Natural killer cell (primary cell): ENCODE data around the gene TLE3. TPM values are rescaled to one million over a fixed set of nuclear protein-coding genes. Genes with fewer than 3 reads are reported as not detected.

Experiments used
- ATAC-seq, 3 donors: fragments of 150-1000 bp in 2 of 3; fragments of 200-7000 bp in 1 of 3; cut with Tn5 transposase; 1 replicate in 1 of 3; 2 replicates in 2 of 3; pipeline ENCODE4 v1.10.0; 2021; ENCODE audit warnings: mild to moderate bottlenecking in 2 of 3, moderate library complexity in 2 of 3
- DNase-seq, 2 donors: peaks; one replicate each; pipeline versions ENCODE4 v3.0.0 to v3.0.0-alpha.2; 2013 to 2021; ENCODE audit warnings: mixed read lengths in 1 of 2
- H3K27ac ChIP-seq: one replicate; pipeline ENCODE4 v1.5.1; 2013; ENCODE audit warnings: mild to moderate bottlenecking, low read length
- H3K27me3 ChIP-seq: one replicate; pipeline ENCODE4 v1.6.1; 2013; ENCODE audit warnings: low read length; ENCODE audit not compliant: control insufficient read depth, insufficient read depth
- H3K36me3 ChIP-seq: one replicate; pipeline ENCODE4 v1.6.1; 2013; ENCODE audit warnings: low read length; ENCODE audit not compliant: control insufficient read depth, insufficient read depth
- H3K4me1 ChIP-seq: one replicate; pipeline ENCODE4 v1.6.1; 2013; ENCODE audit warnings: low read length; ENCODE audit not compliant: control insufficient read depth, insufficient read depth
- H3K4me3 ChIP-seq: one replicate; pipeline ENCODE4 v1.5.1; 2013; ENCODE audit warnings: low read length
- H3K9me3 ChIP-seq: one replicate; pipeline ENCODE4 v1.6.1; 2013; ENCODE audit warnings: low read length; ENCODE audit not compliant: control insufficient read depth, insufficient read depth
- H3K27ac Mint-ChIP-seq, 2 donors: one replicate each; pipeline ENCODE4 v1.8.0; 2022; ENCODE audit warnings: mild to moderate bottlenecking in 2 of 2, mixed read lengths in 2 of 2, moderate library complexity in 1 of 2
- H3K27me3 Mint-ChIP-seq, 2 donors: one replicate each; pipeline ENCODE4 v1.8.0; 2022; ENCODE audit warnings: low read depth in 2 of 2, mixed read lengths in 2 of 2
- H3K36me3 Mint-ChIP-seq: one replicate; pipeline ENCODE4 v1.8.0; 2022; ENCODE audit warnings: mixed read lengths
- H3K4me1 Mint-ChIP-seq, 2 donors: one replicate each; pipeline ENCODE4 v1.8.0; 2022; ENCODE audit warnings: mixed read lengths in 2 of 2
- H3K4me3 Mint-ChIP-seq: one replicate; pipeline ENCODE4 v1.8.0; 2022; ENCODE audit warnings: mild to moderate bottlenecking, moderate library complexity, mixed read lengths
- H3K9me3 Mint-ChIP-seq, 2 donors: one replicate each; pipeline ENCODE4 v1.8.0; 2022; ENCODE audit warnings: mixed read lengths in 2 of 2
- WGBS: methylation state at CpG from one replicate; pipeline ENCODE4 v1.1.7; 2013; ENCODE audit warnings: missing lambda C conversion rate; ENCODE audit not compliant: insufficient coverage; 5-methylcytosine and 5-hydroxymethylcytosine counted together
- intact Hi-C: fragments of 100-400 bp; cut with micrococcal nuclease; formaldehyde crosslinking; loops from one replicate; pipeline ENCODE4 v1.14.2; 2022
- total RNA-seq, 4 donors: library from RNA; stranded (reverse); fragments of 120-200 nt in 1 of 4; gene quantifications; one replicate each; pipeline versions ENCODE4 v1.2.3 to v1.2.4, GENCODE V29; 2013 to 2022
- TF ChIP-seq, protein P1 (sequence below): fragments of 200-600 bp; IDR thresholded peaks from one replicate; pipeline ENCODE4 v1.8.0; 2022; ENCODE audit warnings: antibody characterized with exemption

TLE3 gene
- total RNA-seq, 3 donors from 2014 or later (not counting 1 experiment from before 2014, with no cell fraction given) = 32.1 to 94.9 (median 36.7) TPM

DNA sequence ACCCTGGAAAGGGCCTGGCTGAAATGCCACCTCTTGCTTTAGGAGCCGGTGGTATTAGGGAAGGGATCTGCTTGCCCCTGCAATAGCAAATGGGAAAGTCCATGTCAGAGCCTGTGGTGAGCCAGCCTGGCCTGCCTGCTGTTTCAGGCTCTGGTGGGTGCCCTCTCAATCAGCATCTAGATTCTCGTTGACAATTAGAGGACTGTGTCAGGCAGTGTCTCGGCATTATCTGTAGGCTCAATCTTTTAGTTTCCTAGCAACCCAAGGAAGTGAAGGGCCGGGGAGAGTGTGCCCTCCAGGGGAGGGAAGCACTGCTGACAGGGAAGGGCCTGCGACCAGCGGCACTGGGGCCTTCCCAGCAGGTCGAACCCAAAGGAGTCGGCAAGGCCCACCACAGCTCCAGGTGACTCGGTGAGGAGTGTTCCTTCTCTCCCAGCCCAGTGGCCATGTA, 42.1 kb downstream of the TLE3 start:
- ATAC-seq (no peak), DNase-seq (no peak)
- Mint-ChIP-seq H3K27ac (no peak overlapping the region), H3K27me3 (no peaks in the 10 kb centered on the region), H3K36me3 (no peaks in the 10 kb centered on the region), H3K4me3 (no peak overlapping the region), H3K9me3 (no peaks in the 10 kb centered on the region), H3K4me1 (peaks cover 0 to 1% of the 10 kb centered on the region in 2 donors)
- TF ChIP-seq, protein P1, sequence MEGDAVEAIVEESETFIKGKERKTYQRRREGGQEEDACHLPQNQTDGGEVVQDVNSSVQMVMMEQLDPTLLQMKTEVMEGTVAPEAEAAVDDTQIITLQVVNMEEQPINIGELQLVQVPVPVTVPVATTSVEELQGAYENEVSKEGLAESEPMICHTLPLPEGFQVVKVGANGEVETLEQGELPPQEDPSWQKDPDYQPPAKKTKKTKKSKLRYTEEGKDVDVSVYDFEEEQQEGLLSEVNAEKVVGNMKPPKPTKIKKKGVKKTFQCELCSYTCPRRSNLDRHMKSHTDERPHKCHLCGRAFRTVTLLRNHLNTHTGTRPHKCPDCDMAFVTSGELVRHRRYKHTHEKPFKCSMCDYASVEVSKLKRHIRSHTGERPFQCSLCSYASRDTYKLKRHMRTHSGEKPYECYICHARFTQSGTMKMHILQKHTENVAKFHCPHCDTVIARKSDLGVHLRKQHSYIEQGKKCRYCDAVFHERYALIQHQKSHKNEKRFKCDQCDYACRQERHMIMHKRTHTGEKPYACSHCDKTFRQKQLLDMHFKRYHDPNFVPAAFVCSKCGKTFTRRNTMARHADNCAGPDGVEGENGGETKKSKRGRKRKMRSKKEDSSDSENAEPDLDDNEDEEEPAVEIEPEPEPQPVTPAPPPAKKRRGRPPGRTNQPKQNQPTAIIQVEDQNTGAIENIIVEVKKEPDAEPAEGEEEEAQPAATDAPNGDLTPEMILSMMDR = no peak
- Histone ChIP-seq H3K4me3 (no peak overlapping the region), H3K9me3 (no peaks in the 10 kb centered on the region), H3K4me1 (no peaks in the 10 kb centered on the region), H3K27ac (no peak overlapping the region), H3K27me3 (no peaks in the 10 kb centered on the region), H3K36me3 (peaks cover 88% of the 10 kb centered on the region)
- intact Hi-C loops = no loop called here
- 94% methylated on average over 9 of the region's 9 CpGs for WGBS

GRCh38 chr15:70054884-70055387, 42.8 kb downstream of the TLE3 start:
- H3K27ac Mint-ChIP-seq = no peak overlapping the region
- 93% methylated on average over 18 of the region's 18 CpGs for WGBS
- ATAC-seq = no peak

DNA sequence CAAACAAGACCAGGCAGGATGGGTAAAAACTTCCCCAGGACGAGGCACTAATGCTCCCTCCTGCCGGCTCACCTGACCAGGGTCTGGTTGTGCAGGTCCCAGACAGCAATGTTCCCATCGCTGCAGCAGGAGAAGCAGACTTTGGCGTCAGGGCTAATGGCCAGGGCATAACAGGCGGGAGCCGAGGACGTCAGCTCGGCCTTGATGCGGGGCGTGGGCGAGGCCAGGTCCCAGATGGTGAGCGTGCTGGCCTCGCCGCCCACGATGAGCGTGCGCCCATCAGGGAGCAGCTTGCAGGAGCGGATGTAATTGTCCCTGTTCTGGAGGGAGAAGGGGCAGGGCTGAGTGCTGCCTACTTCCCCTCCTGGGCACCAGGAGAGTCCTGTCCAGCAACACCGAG, 43.4 kb downstream of the TLE3 start:
- Mint-ChIP-seq H3K9me3 (no peaks in the 10 kb centered on the region), H3K27me3 (no peaks in the 10 kb centered on the region), H3K27ac (no peak overlapping the region), H3K36me3 (no peaks in the 10 kb centered on the region), H3K4me3 (no peak overlapping the region), H3K4me1 (peaks cover 0 to 5% of the 10 kb centered on the region in 2 donors)
- DNase-seq (no peak), ATAC-seq (no peak)
- Histone ChIP-seq H3K9me3 (no peaks in the 10 kb centered on the region), H3K27ac (no peak overlapping the region), H3K4me3 (no peak overlapping the region), H3K36me3 (peaks cover 86% of the 10 kb centered on the region), H3K27me3 (no peaks in the 10 kb centered on the region), H3K4me1 (no peaks in the 10 kb centered on the region)
- TF ChIP-seq, protein P1 = no peak
- WGBS = 97% methylated on average over 19 of the region's 19 CpGs
- intact Hi-C loops = no loop called here

More at GRCh38 chr15:70054884-70055387, 42.8 kb downstream of the TLE3 start:
- H3K27ac ChIP-seq = no peak overlapping the region
- Mint-ChIP-seq H3K27me3 (no peaks in the 10 kb centered on the region), H3K4me1 (peaks cover 0 to 5% of the 10 kb centered on the region in 2 donors), H3K4me3 (no peak overlapping the region), H3K36me3 (no peaks in the 10 kb centered on the region), H3K9me3 (no peaks in the 10 kb centered on the region)
- DNase-seq = no peak
- TF ChIP-seq, protein P1 = no peak
- no peaks in the 10 kb centered on the region for H3K9me3 ChIP-seq
- no peak overlapping the region for H3K4me3 ChIP-seq
- peaks cover 87% of the 10 kb centered on the region for H3K36me3 ChIP-seq
- intact Hi-C loops = no loop called here
- no peaks in the 10 kb centered on the region for H3K27me3 ChIP-seq
- H3K4me1 ChIP-seq = no peaks in the 10 kb centered on the region

GRCh38 chr15:70053716-70054229, 43.9 kb downstream of the TLE3 start:
- H3K4me3 ChIP-seq = no peak overlapping the region
- H3K4me1 ChIP-seq = no peaks in the 10 kb centered on the region
- Mint-ChIP-seq H3K27me3 (no peaks in the 10 kb centered on the region), H3K4me3 (no peak overlapping the region), H3K27ac (no peak overlapping the region), H3K4me1 (peaks cover 0 to 5% of the 10 kb centered on the region in 2 donors), H3K9me3 (no peaks in the 10 kb centered on the region), H3K36me3 (no peaks in the 10 kb centered on the region)
- TF ChIP-seq, protein P1 = no peak
- 94% methylated on average over 11 of the region's 11 CpGs for WGBS
- H3K9me3 ChIP-seq = no peaks in the 10 kb centered on the region
- no peak for ATAC-seq
- no peaks in the 10 kb centered on the region for H3K27me3 ChIP-seq
- no peak overlapping the region for H3K27ac ChIP-seq
- intact Hi-C loops = no loop called here
- no peak for DNase-seq
- peaks cover 83% of the 10 kb centered on the region for H3K36me3 ChIP-seq
